Peyer's patch (tissue), 4 donors: ENCODE data around the gene TMEM163.
"Not testable (repeated sequence)": the region's sequence is repeated elsewhere in the genome, so short reads cannot be mapped to it uniquely, and the experiment has no call there.

Experiments
- CTCF ChIP-seq, 6 experiments: fragments of 450-650 bp in 4 of 6; fragments of 200-600 bp in 2 of 6; sonication (generic) in 1 of 6; IDR thresholded peaks; one replicate each; pipeline ENCODE4 v1.5.1; 2017 to 2019; ENCODE audit warnings: antibody characterized with exemption in 6 of 6, mild to moderate bottlenecking in 3 of 6, moderate library complexity in 1 of 6
- POLR2A ChIP-seq, 2 donors: fragments of 450-650 bp; IDR thresholded peaks; one replicate each; pipeline ENCODE4 v1.5.1; 2017; ENCODE audit warnings: antibody characterized with exemption in 2 of 2, mild to moderate bottlenecking in 2 of 2, moderate library complexity in 2 of 2

DNA sequence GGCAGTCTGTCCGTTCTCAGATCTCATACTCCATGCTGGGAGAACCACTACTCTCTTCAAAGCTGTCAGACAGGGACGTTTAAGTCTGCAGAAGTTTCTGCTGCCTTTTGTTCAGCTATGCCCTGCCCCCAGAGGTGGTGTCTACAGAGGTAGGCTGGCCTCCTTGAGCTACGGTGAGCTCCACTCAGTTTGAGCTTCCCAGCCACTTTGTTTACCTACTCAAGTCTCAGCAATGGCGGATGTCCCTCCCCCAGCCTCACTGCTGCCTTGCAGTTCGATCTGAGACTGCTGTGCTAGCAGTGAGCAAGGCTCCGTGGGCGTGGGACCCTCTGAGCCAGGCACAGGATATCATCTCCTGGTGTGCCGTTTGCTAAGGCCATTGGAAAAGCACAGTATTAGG, 33.2 kb upstream of the TMEM163 start:
- TF ChIP-seq CTCF, POLR2A (IDR thresholded peaks at IDR 0.05): not testable (repeated sequence)
